KMS-11 (cell line): ENCODE data around the gene MTIF3.

Experiments
- H2AFZ ChIP-seq: fragments of 200-600 bp; sonication (generic); 2 replicates; pipeline ENCODE4 v1.6.1; 2016; ENCODE audit warnings: antibody characterized with exemption, mixed run types, low read depth
- H3K27ac ChIP-seq: fragments of 200-600 bp; sonication (generic); 2 replicates; pipeline ENCODE4 v1.6.1; 2016; ENCODE audit warnings: mild to moderate bottlenecking, mixed run types
- H3K27me3 ChIP-seq: fragments of 200-600 bp; sonication (generic); 2 replicates; pipeline ENCODE4 v1.6.1; 2017; ENCODE audit warnings: mild to moderate bottlenecking, low read depth, mixed run types, moderate library complexity; ENCODE audit not compliant: insufficient read depth
- H3K36me3 ChIP-seq: fragments of 200-600 bp; sonication (generic); 2 replicates; pipeline ENCODE4 v1.6.1; 2017; ENCODE audit warnings: mild to moderate bottlenecking, mixed run types; ENCODE audit not compliant: insufficient read depth
- H3K4me1 ChIP-seq: fragments of 200-600 bp; sonication (generic); 2 replicates; pipeline ENCODE4 v1.6.1; 2016; ENCODE audit warnings: mild to moderate bottlenecking, low read depth, mixed run types; ENCODE audit not compliant: poor library complexity, severe bottlenecking
- H3K4me2 ChIP-seq: fragments of 200-600 bp; sonication (generic); 2 replicates; pipeline ENCODE4 v1.7.0; 2016; ENCODE audit warnings: mild to moderate bottlenecking, mixed run types
- H3K4me3 ChIP-seq: fragments of 200-600 bp; sonication (generic); IDR thresholded peaks from 2 replicates; pipeline ENCODE4 v1.6.1; 2017; ENCODE audit warnings: low read depth, low read length, mixed read lengths; ENCODE audit not compliant: insufficient read depth
- H3K79me2 ChIP-seq: fragments of 200-600 bp; sonication (generic); 2 replicates; pipeline ENCODE4 v1.6.1; 2016; ENCODE audit warnings: low read depth, mixed run types; ENCODE audit not compliant: insufficient read depth
- H3K9ac ChIP-seq: fragments of 200-600 bp; sonication (generic); 2 replicates; pipeline ENCODE4 v1.6.1; 2016; ENCODE audit warnings: mild to moderate bottlenecking, mixed run types
- H4K20me1 ChIP-seq: fragments of 200-600 bp; sonication (generic); 2 replicates; pipeline ENCODE4 v1.6.1; 2016; ENCODE audit warnings: mild to moderate bottlenecking, mixed run types; ENCODE audit not compliant: insufficient read depth
- CTCF ChIP-seq: fragments of 200-600 bp; sonication (generic); conservative IDR thresholded peaks from 2 replicates; pipeline ENCODE4 v1.6.1; 2017; ENCODE audit warnings: low read depth, mild to moderate bottlenecking, antibody characterized with exemption, low read length, moderate library complexity, mixed read lengths

The MTIF3 gene

GRCh38 chr13:27495551-27495950, 45.2 kb upstream of the MTIF3 start:
- no peaks in the 10 kb centered on the region for H3K79me2 ChIP-seq
- no peak overlapping the region for H3K4me2 ChIP-seq
- no peak overlapping the region for H2AFZ ChIP-seq
- no peaks in the 10 kb centered on the region for H3K36me3 ChIP-seq
- no peaks in the 10 kb centered on the region for H3K27me3 ChIP-seq
- no peaks in the 10 kb centered on the region for H4K20me1 ChIP-seq
- no peak overlapping the region for H3K4me3 ChIP-seq
- H3K27ac ChIP-seq: no peak overlapping the region
- TF ChIP-seq CTCF: no peak
- H3K4me1 ChIP-seq: no peaks in the 10 kb centered on the region
- no peak overlapping the region for H3K9ac ChIP-seq

- Histone ChIP-seq H3K4me3 (no peak overlapping the region), H3K27me3 (no peaks in the 10 kb centered on the region), H3K27ac (no peak overlapping the region), H2AFZ (no peak overlapping the region), H3K4me2 (no peak overlapping the region), H3K79me2 (no peaks in the 10 kb centered on the region), H4K20me1 (no peaks in the 10 kb centered on the region), H3K36me3 (no peaks in the 10 kb centered on the region), H3K4me1 (no peaks in the 10 kb centered on the region), H3K9ac (no peak overlapping the region)
- TF ChIP-seq CTCF: no peak
Observed at GRCh38 chr13:27493981-27494380, 43.6 kb upstream of the MTIF3 start.

DNA sequence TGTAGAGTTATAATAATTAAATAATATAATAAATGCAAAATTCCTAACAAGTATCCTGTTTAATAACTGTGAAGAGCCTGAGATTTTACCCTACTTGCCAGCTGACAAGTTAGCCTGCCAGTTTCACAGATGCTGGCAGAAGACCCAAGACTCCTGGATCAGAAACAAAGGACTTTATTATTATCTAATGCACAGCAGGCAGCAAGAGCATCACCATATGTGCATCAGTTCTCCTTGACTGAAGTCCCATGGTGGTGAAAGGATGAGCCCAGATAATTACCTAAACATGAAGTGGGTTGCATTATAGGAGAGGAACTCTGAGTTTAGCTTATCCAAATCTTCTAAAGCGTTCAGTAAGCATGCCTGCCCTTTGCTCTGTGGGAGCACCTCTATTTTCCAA, 39.1 kb upstream of the MTIF3 start:
- H3K79me2 ChIP-seq: no peaks in the 10 kb centered on the region
- no peak overlapping the region for H3K9ac ChIP-seq
- H3K27me3 ChIP-seq: no peaks in the 10 kb centered on the region
- H3K27ac ChIP-seq: no peak overlapping the region
- no peaks in the 10 kb centered on the region for H3K36me3 ChIP-seq
- no peak overlapping the region for H2AFZ ChIP-seq
- H3K4me2 ChIP-seq: no peak overlapping the region
- TF ChIP-seq CTCF: no peak
- no peak overlapping the region for H3K4me3 ChIP-seq
- H4K20me1 ChIP-seq: no peaks in the 10 kb centered on the region
- H3K4me1 ChIP-seq: no peaks in the 10 kb centered on the region

GRCh38 chr13:27487776-27488175, 37.4 kb upstream of the MTIF3 start:
- Histone ChIP-seq H3K9ac (no peak overlapping the region), H3K4me3 (no peak overlapping the region), H3K4me2 (no peak overlapping the region), H3K27ac (no peak overlapping the region), H4K20me1 (no peaks in the 10 kb centered on the region), H3K27me3 (no peaks in the 10 kb centered on the region), H3K79me2 (no peaks in the 10 kb centered on the region), H3K4me1 (no peaks in the 10 kb centered on the region), H3K36me3 (no peaks in the 10 kb centered on the region), H2AFZ (no peak overlapping the region)
- TF ChIP-seq CTCF: no peak

GRCh38 chr13:27483421-27483820, 33.1 kb upstream of the MTIF3 start:
- H3K4me1 ChIP-seq: no peaks in the 10 kb centered on the region
- TF ChIP-seq CTCF: no peak
- H3K27ac ChIP-seq: no peak overlapping the region
- no peaks in the 10 kb centered on the region for H3K27me3 ChIP-seq
- H2AFZ ChIP-seq: no peak overlapping the region
- no peaks in the 10 kb centered on the region for H3K79me2 ChIP-seq
- H4K20me1 ChIP-seq: no peaks in the 10 kb centered on the region
- no peaks in the 10 kb centered on the region for H3K36me3 ChIP-seq
- no peak overlapping the region for H3K9ac ChIP-seq
- no peak overlapping the region for H3K4me2 ChIP-seq
- no peak overlapping the region for H3K4me3 ChIP-seq
